GM04504 (cell line): ENCODE measurements around the gene GPX5.

Source experiments
- DNase-seq: peaks from one replicate; pipeline ENCODE4 v3.0.0-alpha.2; 2012; ENCODE audit warnings: low read depth

GPX5 gene

DNA sequence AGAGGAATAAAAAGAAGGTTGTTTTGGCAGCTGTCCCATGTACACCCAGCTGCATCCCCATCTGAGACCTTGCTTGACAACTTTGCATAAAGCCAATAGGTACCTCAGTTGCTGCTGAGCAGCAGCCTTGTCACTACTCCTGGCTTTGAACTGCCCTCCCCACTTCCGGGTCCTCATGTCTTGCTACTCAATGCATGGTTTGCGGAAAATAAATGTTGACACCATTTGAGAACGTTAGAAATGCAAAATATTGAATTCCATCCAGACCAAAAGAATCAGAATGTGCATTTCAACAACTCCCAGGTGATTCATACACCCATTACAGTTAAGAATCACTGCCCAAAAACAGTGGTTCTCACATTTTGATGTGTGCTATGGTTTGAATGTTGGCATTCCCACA, 32.9 kb downstream of the GPX5 start:
- DNase-seq, result no peak

DNA sequence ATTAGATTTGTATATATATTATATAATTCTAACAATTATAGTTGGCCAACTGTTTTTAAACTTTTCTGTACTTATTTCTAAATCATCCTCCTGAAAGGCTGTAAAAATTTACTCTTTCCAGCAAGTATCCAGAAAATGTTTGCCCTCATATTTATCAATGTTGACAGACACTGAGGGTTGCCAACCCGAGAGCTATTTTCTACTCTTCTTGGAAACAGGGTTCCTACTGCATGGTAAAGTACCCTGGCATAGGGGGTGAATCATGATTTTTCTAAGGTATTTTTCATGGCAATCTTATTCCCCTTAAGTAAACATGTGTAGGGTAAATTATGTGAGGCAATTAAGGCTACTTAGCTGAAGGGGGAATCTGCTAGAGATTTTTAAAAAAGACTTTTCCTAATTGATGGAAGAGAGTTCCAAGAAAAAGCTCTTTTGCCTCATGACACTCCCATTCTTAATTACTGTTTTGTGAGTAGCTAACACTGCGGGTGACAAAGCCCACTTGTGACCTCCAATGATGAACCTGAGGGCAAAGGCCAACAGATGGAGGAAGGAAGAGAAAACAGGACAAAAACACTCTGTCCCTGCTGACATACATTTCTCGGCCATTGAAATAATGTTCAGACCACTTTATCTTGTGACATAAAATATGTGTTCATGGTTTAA, 37.9 kb downstream of the GPX5 start:
- no peak for DNase-seq

DNA sequence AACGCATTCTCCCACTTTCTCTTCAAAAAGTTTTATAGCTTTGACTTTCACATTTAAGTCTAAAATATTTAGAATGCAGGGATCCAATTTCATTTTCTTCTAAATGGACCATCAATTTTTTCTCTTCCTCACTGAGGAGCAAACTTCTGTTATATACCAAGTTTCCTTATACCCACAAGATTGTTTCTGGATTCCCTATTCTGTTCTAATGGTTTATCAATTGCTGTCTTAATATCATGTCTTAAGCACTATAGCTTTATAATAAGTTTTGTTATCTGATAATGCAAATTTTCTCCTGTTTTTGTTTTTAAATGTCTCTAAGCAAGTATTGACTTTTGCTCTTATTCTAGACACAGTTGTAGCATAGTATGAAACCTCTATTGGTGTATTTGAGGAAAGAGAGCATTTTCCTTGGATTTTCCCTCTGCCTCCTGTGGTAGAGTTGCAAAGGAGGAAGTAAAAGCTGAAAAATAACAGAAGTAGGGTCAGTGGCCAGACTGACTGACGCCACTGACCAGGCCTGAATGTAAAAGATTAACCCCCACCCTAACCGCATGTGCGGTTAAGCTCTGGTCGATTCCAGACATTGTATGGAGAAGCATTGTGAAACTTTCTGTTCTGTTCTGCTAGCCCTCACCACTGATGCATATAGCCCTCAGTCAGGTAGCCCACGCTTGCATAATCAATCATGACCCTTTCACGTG, 40.3 kb downstream of the GPX5 start:
- DNase-seq, result no peak

DNA sequence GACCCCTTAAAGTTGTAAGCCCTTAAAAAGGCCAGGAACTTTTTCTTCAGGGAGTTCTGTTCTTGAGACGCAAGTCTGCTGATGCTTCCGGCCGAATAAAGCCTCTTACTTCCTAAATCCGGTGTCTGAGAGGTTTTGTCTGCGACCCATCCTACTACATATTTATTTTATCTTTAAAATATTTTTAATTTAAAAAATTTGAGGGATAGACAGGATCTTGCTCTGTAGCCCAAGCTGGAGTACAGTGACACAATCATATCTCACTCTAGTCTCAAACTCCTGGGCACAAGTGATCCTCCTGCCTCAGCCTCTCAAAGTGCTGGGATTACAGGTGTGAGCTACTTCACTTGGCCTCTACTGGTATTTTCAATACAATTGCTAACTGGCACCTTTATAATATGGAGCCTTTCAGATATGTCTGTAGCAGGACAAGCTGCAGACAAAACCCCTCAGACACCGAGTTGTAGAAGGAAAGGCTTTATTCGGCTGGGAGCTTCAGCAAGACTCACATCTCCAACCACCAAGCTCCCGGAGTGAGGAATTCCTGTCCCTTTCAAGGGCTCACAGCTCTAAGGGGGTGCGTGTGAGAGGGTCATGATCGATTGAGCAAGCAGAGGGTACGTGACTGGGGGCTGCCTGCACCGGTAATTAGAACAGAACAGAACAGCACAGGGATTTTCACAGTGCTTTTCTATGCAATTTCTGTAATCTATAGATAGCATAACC, 41.0 kb downstream of the GPX5 start:
- DNase-seq, result no peak

DNA sequence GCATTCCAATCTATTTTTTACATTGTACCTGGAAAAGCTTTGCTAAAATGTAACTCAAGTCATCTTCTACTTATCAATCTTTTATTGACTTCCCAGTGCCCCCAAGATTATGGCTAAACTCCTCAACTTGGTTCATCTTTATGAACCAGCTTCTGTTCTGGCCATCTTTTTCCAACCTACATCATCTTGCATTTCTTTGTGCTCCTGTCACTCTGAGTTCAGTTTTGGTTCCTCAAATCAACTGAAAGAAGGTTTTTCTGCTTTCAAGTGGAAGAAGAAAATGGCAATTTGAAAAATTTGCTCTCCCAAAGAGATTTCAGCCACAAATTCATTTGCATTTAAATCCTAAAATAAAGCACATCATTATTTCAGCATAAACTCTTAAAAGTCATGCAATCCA, 41.8 kb downstream of the GPX5 start:
- no peak for DNase-seq

DNA sequence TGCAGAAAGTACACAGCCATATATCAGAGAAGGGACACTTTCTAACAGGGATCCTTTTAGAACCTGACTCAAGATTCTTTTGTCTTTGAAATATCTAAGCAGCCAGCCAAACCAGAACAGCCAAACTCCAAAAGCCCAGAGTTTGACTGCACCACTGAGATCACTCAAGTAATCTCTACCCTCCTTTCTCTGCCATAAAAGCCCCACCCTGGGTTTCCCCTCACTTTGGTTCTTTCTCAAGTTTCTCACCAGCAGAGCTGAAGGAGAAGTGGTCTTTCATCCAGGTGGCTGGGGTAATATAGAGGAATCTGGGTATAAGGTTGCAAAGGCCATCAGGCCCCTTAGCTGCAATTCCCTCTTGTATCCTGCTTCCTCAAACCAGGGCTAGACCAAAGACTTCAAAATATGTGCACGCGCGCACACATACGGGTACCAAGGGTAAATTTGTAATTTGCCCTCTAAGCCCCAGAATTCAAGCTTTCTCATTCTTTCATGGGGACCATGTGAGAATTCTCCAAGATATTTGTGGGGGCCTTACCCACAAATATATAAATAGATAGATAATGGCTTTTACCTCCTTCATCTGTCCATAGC, 42.9 kb downstream of the GPX5 start:
- no peak for DNase-seq

DNA sequence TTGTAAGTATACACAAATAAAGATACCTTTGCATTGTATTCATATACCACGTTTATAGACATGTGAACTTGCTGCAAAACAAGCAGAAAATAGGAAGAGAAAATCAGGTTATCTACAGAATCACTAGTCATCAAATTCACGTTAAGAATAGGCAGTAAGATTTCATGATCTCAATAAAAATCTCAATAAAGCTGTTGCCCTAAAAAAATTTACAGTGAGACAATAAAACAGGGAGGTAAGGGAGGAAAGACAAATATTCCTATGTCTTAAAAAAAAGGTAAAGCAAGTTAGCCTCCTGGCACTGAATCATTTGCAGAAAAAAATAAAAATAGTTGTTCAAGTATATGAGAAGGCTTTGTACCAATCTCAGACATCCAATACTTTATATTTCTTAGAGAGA, 44.1 kb downstream of the GPX5 start:
- DNase-seq, result no peak

DNA sequence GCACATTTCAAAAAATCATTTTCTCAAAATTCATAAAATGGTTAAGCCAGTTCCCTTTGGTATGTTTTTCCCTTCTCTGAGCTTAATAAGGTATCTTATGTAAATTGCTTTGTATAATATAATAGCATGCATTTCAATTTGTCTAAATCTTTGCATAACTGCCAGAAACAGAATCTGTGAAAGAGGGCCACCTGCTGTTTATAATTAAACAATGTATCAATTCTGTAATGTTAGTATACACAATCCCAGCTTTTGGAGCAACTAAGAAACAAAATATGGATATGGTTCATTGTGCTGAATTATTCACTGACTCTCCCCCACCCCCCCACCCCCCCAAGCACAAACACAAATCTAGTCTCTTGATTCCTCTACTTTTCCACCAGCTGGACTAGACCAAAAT, 54.8 kb downstream of the GPX5 start:
- no peak for DNase-seq

DNA sequence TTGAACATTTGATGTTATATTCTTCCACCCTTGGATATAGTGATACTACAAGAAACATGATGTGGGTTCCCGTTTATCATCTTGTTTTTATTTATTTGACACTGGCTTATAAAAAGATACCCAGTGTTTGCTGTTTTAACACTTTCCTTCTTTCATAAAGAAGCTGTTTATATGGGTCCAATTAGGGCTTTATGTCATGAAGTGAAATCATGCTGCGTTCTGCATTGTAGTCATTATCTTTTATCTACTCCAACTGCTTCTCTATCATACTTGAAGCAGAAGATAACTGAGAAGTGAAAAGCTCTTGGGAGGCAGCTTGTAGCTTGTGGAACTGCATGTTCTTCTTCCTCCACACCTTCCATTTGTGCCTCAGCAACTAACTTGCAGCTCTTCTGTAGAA, 57.8 kb downstream of the GPX5 start:
- no peak for DNase-seq
